ENCODE results near the gene TEC. TPM values are rescaled to one million over a fixed set of nuclear protein-coding genes. Genes with fewer than 3 reads are reported as not detected.

TEC gene
- polyA plus RNA-seq, 1 of the 3 experiments (the other 2 are of a cell fraction): 0.85 TPM

DNA sequence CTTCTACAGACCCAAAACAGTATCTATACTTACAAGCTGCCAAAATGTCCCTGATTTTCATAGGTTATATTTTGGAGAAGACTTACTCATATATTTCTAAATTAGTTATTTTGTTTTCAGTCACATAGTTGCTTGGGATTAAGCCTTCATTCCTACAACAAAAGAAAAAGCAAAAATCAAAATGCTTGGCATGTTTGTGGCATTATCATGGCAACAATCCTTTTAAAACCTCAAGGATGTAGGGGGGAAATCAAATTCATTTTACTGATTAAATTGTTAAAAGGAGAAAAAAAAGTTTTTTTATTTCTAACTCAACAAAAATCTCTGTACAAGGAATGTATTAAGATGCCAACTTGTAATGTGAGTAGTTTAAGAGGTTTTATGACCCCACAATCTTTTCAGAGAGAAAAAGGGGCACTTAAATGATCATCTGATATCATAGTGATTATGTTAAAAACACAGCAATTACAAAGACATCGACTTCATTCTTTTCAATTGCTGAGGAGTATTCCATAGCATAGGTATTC is 159.1 kb downstream of the TEC start:
- H3K4me2 ChIP-seq: peak overlapping the region; percentile 9; the same call in 1 of the 2 replicates
- 19% methylated on average over 1 of the region's 1 CpG for WGBS (ENCODE audit: low lambda C conversion rate)
- CTCF ChIA-PET: interaction anchor here (1.1 to 2.7 kb wide), 3 partner anchors 14 to 108 kb away, joined by 3 to 10 read pairs (median 5); no protein-coding TSS in a partner anchor
- H3F3A ChIP-seq (replicated peaks; ENCODE audit: insufficient read depth): peaks cover 21% of the 10 kb centered on the region
- no peaks in the 10 kb centered on the region for H4K20me1 ChIP-seq (ENCODE audit: insufficient read depth)
- POLR2A ChIA-PET: no interaction called here
- peak overlapping the region in 1 of 2 experiments; percentile 43; a peak in 3 of 4 replicates for H3K27ac ChIP-seq (ENCODE audit: low read depth in 2 of 2, low read length in 1 of 2)
- no peaks in the 10 kb centered on the region for H3K27me3 ChIP-seq (ENCODE audit: insufficient read depth)
- H3K36me3 ChIP-seq (replicated peaks in 1 of 2; ENCODE audit: control insufficient read depth in 1 of 2, insufficient read depth in 2 of 2, low read length in 1 of 2): no peaks in the 10 kb centered on the region
- no peaks in the 10 kb centered on the region for H3K9me2 ChIP-seq
- H3K9me3 ChIP-seq: no peaks in the 10 kb centered on the region
- peaks cover 0 to 45% of the 10 kb centered on the region in 2 experiments; a peak in 2 of 4 replicates for H3K4me1 ChIP-seq (ENCODE audit: control insufficient read depth in 1 of 2, insufficient read depth in 2 of 2, low read depth in 1 of 2, low read length in 1 of 2)
- H3K79me2 ChIP-seq (ENCODE audit: insufficient read depth): no peaks in the 10 kb centered on the region
- peak; percentile 31; the same call in 1 of the 2 replicates for TF ChIP-seq NFIC (IDR thresholded peaks at IDR 0.05; ENCODE audit: borderline replicate concordance)
- TF ChIP-seq, protein P1, sequence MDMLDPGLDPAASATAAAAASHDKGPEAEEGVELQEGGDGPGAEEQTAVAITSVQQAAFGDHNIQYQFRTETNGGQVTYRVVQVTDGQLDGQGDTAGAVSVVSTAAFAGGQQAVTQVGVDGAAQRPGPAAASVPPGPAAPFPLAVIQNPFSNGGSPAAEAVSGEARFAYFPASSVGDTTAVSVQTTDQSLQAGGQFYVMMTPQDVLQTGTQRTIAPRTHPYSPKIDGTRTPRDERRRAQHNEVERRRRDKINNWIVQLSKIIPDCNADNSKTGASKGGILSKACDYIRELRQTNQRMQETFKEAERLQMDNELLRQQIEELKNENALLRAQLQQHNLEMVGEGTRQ (IDR thresholded peaks at IDR 0.05; ENCODE audit: borderline replicate concordance, low read depth, low read length): no peak
- TF ChIP-seq, protein P2, sequence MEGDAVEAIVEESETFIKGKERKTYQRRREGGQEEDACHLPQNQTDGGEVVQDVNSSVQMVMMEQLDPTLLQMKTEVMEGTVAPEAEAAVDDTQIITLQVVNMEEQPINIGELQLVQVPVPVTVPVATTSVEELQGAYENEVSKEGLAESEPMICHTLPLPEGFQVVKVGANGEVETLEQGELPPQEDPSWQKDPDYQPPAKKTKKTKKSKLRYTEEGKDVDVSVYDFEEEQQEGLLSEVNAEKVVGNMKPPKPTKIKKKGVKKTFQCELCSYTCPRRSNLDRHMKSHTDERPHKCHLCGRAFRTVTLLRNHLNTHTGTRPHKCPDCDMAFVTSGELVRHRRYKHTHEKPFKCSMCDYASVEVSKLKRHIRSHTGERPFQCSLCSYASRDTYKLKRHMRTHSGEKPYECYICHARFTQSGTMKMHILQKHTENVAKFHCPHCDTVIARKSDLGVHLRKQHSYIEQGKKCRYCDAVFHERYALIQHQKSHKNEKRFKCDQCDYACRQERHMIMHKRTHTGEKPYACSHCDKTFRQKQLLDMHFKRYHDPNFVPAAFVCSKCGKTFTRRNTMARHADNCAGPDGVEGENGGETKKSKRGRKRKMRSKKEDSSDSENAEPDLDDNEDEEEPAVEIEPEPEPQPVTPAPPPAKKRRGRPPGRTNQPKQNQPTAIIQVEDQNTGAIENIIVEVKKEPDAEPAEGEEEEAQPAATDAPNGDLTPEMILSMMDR (IDR thresholded peaks at IDR 0.05): no peak
- TF ChIP-seq, protein P3, sequence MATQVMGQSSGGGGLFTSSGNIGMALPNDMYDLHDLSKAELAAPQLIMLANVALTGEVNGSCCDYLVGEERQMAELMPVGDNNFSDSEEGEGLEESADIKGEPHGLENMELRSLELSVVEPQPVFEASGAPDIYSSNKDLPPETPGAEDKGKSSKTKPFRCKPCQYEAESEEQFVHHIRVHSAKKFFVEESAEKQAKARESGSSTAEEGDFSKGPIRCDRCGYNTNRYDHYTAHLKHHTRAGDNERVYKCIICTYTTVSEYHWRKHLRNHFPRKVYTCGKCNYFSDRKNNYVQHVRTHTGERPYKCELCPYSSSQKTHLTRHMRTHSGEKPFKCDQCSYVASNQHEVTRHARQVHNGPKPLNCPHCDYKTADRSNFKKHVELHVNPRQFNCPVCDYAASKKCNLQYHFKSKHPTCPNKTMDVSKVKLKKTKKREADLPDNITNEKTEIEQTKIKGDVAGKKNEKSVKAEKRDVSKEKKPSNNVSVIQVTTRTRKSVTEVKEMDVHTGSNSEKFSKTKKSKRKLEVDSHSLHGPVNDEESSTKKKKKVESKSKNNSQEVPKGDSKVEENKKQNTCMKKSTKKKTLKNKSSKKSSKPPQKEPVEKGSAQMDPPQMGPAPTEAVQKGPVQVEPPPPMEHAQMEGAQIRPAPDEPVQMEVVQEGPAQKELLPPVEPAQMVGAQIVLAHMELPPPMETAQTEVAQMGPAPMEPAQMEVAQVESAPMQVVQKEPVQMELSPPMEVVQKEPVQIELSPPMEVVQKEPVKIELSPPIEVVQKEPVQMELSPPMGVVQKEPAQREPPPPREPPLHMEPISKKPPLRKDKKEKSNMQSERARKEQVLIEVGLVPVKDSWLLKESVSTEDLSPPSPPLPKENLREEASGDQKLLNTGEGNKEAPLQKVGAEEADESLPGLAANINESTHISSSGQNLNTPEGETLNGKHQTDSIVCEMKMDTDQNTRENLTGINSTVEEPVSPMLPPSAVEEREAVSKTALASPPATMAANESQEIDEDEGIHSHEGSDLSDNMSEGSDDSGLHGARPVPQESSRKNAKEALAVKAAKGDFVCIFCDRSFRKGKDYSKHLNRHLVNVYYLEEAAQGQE (IDR thresholded peaks at IDR 0.05; ENCODE audit: low read depth, low read length): no peak
- peak; percentile 35 for TF ChIP-seq TCF12 (IDR thresholded peaks at IDR 0.05)
- peak in 1 of 2 experiments; percentile 33; a peak in 1 of 4 replicates for TF ChIP-seq EP300 (IDR thresholded peaks at IDR 0.05; ENCODE audit: borderline replicate concordance in 1 of 2, low read depth in 1 of 2, low read length in 1 of 2)
- TF ChIP-seq TEAD4 (IDR thresholded peaks at IDR 0.05; ENCODE audit: borderline replicate concordance, insufficient read depth): peak; percentile 44; the same call in 1 of the 2 replicates
- H2AFZ ChIP-seq (ENCODE audit: low read depth): peak overlapping the region; percentile 43; the same call in 1 of the 2 replicates
- DNase-seq: no peak
- H3K4me3 ChIP-seq (ENCODE audit: low read depth in 2 of 2, low read length in 1 of 2): no peak overlapping the region
- H3K9ac ChIP-seq: no peak overlapping the region

Data from SK-N-SH (cell line).